ENCODE results near the gene SORCS2.

The SORCS2 gene

DNA sequence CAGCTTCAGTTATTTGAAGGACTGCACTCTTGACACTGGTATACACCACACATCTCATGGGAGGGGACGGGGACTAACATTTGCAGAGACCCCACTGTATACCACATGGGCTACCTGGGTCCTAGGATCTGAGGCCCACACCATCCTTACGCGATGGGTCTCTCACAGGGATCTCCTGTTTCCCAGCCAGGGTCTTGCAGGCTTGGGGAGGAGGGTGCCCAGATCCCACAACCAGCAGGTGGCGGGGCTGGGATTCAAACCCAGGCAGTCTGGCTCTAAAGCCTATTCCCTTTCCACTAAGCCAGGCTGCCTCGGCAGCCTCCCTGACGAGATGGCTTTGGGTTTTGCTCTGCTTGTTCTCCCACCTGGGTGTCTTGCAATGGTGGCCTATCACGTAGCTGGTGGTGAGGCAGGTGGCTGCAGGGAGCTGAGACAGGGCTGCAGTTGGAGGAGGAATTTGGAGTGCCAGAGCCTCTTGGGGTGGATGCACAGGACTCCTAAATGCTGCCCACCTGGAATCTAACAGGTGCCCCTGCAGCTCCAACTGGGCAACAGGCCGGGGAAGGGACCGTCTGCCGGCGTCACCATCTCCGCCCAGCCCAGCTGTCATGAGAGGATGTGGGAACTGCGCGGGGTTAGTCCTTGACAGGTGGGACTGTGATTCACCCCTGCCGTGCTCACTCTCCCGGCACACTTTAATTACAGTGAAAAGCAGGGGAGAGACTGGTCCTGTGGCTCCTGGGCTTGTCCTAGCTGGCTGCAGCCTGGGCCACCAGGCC is 131.7 kb downstream of the SORCS2 start:
- no peak for DNase-seq (ENCODE audit: extremely low read depth, insufficient read length)
- Histone ChIP-seq H3K36me3 (ENCODE audit: control insufficient read depth, insufficient read depth, low read length) (no peaks in the 10 kb centered on the region), H3K27me3 (replicated peaks; ENCODE audit: control insufficient read depth, insufficient read depth, low read length) (no peaks in the 10 kb centered on the region; the same call in 1 of the 2 replicates), H3K4me3 (replicated peaks; ENCODE audit: low read depth, low read length) (no peak overlapping the region)
- TF ChIP-seq, protein P1, sequence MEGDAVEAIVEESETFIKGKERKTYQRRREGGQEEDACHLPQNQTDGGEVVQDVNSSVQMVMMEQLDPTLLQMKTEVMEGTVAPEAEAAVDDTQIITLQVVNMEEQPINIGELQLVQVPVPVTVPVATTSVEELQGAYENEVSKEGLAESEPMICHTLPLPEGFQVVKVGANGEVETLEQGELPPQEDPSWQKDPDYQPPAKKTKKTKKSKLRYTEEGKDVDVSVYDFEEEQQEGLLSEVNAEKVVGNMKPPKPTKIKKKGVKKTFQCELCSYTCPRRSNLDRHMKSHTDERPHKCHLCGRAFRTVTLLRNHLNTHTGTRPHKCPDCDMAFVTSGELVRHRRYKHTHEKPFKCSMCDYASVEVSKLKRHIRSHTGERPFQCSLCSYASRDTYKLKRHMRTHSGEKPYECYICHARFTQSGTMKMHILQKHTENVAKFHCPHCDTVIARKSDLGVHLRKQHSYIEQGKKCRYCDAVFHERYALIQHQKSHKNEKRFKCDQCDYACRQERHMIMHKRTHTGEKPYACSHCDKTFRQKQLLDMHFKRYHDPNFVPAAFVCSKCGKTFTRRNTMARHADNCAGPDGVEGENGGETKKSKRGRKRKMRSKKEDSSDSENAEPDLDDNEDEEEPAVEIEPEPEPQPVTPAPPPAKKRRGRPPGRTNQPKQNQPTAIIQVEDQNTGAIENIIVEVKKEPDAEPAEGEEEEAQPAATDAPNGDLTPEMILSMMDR (IDR thresholded peaks at IDR 0.05; ENCODE audit: insufficient read depth, low read length, poor library complexity, severe bottlenecking), result no peak

DNA sequence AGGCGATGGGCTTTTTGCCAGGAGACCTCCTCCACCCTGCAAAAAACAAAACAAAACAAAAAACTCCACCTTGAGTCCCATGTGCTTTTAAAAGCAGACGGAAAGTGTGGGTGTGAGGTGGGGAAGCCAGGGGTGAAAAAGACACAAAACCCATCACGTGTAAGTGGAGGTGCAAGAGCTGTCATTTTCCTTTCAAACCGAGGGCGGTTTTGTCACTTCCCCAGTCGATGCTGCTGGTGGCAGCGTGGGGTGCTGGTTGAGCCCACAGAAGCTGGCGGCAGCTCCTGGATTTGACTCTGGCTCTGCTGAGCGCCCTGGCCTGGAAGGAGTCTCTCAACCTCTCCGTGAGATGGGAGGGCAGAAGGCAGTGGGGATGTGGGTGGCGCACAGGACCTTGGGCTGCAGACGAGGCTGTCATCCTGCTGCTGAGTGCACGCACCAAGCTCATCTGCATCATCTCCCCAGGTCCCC is 132.3 kb downstream of the SORCS2 start:
- no peak for DNase-seq (ENCODE audit: extremely low read depth, insufficient read length)
- TF ChIP-seq, protein P1 (IDR thresholded peaks at IDR 0.05; ENCODE audit: insufficient read depth, low read length, poor library complexity, severe bottlenecking), result no peak
- H3K36me3 ChIP-seq (ENCODE audit: control insufficient read depth, insufficient read depth, low read length), result no peaks in the 10 kb centered on the region
- no peaks in the 10 kb centered on the region; the same call in 1 of the 2 replicates for H3K27me3 ChIP-seq (replicated peaks; ENCODE audit: control insufficient read depth, insufficient read depth, low read length)
- H3K4me3 ChIP-seq (replicated peaks; ENCODE audit: low read depth, low read length), result no peak overlapping the region

DNA sequence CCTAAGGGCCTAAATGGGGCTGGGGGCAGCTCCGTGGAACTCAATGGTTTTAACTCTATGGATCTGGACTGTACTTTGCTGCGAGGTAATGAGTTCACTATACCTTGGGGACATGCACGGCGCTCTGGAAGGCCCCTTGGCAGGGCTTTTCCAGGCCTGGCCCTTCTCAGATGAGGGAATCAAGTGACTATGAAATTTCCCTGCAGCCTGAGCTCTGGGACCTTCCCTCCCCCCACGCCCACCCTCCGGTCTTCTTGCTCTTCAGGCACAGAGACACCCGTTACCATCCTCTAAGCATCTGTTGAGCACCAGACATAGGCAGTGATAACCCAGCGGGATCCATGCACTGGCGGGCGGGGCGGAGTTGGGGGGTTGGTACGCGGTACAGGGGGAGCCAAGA is 133.2 kb downstream of the SORCS2 start:
- Histone ChIP-seq H3K27me3 (replicated peaks; ENCODE audit: control insufficient read depth, insufficient read depth, low read length) (no peaks in the 10 kb centered on the region; the same call in 1 of the 2 replicates), H3K36me3 (ENCODE audit: control insufficient read depth, insufficient read depth, low read length) (no peaks in the 10 kb centered on the region), H3K4me3 (replicated peaks; ENCODE audit: low read depth, low read length) (no peak overlapping the region)
- TF ChIP-seq, protein P1 (IDR thresholded peaks at IDR 0.05; ENCODE audit: insufficient read depth, low read length, poor library complexity, severe bottlenecking), result no peak
- no peak for DNase-seq (ENCODE audit: extremely low read depth, insufficient read length)

DNA sequence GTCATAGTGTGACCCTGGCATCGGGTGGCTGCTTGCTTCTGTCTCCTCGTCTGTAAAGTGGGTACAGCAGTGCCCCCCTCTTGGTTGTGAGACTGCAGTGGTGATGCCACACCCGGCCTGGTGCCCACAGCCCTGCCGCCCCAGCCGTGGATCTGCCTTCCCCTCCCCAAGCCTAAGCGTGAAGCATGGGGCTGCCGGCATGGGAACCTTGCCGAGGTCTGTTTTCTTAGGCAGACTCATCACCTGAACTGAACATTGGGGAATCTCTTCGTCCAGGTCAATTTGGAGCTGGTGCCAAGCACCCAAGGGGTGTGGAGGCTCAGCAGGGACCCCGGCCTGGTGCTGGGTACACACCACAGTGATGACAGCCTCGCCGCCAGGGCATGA is 134.0 kb downstream of the SORCS2 start:
- TF ChIP-seq, protein P1 (IDR thresholded peaks at IDR 0.05; ENCODE audit: insufficient read depth, low read length, poor library complexity, severe bottlenecking), result no peak
- Histone ChIP-seq H3K4me3 (replicated peaks; ENCODE audit: low read depth, low read length) (no peak overlapping the region), H3K36me3 (ENCODE audit: control insufficient read depth, insufficient read depth, low read length) (no peaks in the 10 kb centered on the region), H3K27me3 (replicated peaks; ENCODE audit: control insufficient read depth, insufficient read depth, low read length) (no peaks in the 10 kb centered on the region; the same call in 1 of the 2 replicates)
- DNase-seq (ENCODE audit: extremely low read depth, insufficient read length), result no peak

DNA sequence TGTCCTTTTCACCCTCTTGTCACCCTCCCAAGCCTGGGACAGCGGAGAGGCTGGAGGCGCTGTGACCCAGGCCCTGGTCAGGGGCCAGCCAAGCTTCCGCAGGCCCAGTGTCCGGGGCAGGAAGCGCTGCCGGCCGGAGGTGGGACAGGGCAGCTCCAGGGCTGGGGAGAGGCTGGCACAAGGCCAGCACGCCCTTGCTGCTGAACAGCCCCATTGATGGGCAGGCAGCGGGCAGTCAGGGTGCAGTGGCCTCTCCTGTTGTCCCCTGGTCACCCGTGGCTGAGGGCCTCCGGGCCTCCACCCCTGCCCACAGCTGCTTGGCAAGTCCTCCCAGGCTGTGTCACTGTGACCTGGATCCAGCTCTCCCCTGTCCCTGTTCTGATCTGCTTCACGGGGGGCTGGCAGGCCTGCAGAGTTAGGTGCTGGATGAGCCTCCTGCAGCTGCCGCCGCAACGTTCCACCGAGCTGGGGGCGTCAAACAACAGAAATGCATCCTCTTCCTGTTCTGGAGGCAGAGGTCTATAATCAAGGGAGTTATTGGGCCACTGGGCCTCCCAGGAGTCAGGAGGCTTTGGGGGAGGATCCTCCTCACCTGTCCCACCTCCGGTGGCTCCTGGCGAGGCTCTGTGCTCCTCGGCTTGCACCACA is 134.5 kb downstream of the SORCS2 start:
- Histone ChIP-seq H3K36me3 (ENCODE audit: control insufficient read depth, insufficient read depth, low read length) (no peaks in the 10 kb centered on the region), H3K27me3 (replicated peaks; ENCODE audit: control insufficient read depth, insufficient read depth, low read length) (no peaks in the 10 kb centered on the region; the same call in 1 of the 2 replicates), H3K4me3 (replicated peaks; ENCODE audit: low read depth, low read length) (no peak overlapping the region)
- TF ChIP-seq, protein P1 (IDR thresholded peaks at IDR 0.05; ENCODE audit: insufficient read depth, low read length, poor library complexity, severe bottlenecking), result no peak
- DNase-seq (ENCODE audit: extremely low read depth, insufficient read length), result no peak

Measured in GM06990 (cell line).